KBM-7 (cell line): ENCODE results near the gene SEC31B.

Experiments
- DNase-seq: peaks from one replicate; pipeline ENCODE4 v3.0.0-alpha.2; 2015
- in situ Hi-C: fragments of 300-500 bp; cut with MboI; formaldehyde crosslinking; loops from 2 replicates; pipeline ENCODE4 v1.14.3; 2020; ENCODE audit warnings: low sequenced_read_pairs, low pct_unique_long_range_greater_than_20kb, mixed read lengths

Gene SEC31B

DNA sequence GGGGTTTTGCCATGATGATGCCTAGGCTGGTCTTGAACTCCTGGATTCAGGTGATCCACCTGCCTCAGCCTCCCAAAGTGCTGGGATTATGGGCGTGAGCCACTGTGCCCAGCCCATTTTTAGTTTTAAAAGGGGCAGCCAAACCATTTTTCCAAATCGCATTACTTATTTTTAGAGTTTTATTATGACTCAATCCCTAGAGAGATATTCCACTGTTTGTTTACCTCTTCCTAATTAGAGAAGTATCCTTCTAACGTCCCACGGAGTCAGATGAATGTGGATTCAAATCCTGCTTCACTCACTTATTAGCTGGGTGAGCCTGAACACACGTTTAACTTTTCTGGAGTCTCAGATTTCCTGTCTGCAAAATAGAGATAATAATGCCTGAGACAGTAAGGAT, 41.7 kb downstream of the SEC31B start:
- in situ Hi-C loops: no loop called here
- no peak for DNase-seq

DNA sequence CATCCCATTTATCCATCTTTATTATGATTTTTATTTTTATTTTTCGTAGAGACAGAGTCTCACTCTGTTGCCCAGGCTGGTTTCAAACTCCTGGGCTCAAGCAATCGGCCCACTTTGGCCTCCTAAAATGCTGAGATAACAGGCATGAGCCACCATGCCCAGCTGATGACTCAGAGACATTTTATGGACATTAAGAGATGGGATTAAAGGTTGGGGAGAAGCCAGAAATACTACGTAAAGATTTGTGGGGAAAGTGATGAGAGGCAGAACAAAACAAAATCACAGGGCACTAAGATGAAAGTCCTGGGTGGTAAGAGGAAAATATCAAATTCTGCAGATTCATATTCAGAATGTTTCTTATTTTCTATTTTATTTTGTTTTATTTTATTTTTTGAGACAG, 49.3 kb downstream of the SEC31B start:
- no peak for DNase-seq
- in situ Hi-C loops: no loop called here

DNA sequence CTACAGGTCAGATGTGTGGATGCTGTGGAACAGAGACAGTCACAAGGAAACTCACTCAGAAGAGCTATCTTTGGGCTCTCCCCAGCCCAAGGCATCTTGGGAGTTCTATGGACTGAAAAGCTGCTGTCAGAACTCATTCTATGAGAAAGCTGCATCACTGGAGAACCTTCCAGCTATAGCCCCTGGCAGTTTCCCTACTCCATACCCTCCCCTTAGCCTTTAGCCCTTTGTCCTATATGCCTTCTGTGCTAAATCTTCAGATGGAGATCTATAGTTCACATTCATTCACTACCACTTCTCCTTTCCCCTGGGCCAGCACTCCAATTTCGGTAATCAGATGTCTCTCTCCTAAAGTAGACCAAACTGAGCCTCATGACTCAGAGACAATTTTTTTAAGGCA, 49.9 kb downstream of the SEC31B start:
- DNase-seq: no peak
- in situ Hi-C loops: no loop called here

DNA sequence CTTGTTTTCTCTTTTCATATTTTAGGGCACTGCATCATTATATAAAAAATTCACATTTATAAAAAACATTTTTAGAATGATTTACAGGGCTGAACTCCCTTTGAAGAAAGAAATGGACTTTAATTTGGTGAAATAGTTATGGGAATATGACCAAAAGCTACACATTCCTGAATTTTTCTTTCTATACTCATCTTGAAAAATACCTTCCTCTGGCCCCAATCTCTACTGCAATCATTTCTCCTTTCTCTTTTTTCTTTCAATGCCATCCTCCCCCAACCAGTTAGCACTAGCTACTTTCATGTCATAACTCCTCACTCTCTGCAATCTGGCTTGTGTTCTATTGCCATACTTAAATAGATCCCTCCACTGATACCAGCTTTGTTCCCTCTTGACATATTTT, 50.7 kb downstream of the SEC31B start:
- in situ Hi-C loops: no loop called here
- no peak for DNase-seq

DNA sequence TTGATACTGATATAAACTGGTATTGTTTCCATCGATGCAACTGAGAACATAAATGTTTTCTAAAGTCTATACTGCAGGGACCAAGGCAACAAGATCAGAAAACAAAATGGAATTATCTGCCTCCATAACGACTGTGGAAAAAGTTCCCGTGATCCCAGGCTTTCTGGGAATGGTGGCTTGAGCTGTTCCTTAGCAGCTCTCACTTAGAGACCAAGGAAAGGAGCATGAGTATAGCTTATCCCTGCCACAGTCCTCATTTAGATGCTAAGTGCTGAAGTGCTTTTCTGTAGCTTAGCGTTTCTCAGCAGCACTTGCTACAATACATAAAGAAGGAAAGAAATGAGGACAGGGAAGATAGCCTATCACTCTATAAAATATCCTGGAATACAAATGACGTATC, 51.3 kb downstream of the SEC31B start:
- DNase-seq: no peak
- in situ Hi-C loops: no loop called here

DNA sequence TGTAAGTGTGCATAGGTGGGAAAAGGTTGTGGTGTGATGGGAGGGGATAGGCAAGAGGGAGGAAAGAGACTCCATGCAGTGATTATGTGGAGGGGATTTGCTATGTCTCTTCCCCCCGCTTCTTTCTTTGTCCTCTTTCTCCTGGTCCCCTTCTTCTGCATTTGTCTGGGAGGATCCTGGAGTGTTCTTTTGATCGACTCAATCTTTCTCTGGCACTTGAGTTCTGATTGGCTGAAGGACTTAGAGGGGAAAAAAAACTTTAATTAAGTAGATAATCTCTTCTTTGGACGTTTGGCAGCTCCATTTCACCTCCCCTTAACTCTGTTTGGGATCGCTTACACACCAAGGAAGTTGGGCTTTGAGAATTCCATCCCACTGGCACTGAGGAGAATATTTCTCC, 57.0 kb downstream of the SEC31B start, which contains the start of gene WNT8B:
WNT8B (plus strand) TSS at position 301 of the 400 bp plus-strand sequence. CDS start 160 bp downstream, outside the sequence.
- DNase-seq: no peak
- in situ Hi-C loops: no loop called here

GRCh38 chr10:100448951-100449350, 70.7 kb downstream of the SEC31B start:
- no peak for DNase-seq
- in situ Hi-C loops: no loop called here

DNA sequence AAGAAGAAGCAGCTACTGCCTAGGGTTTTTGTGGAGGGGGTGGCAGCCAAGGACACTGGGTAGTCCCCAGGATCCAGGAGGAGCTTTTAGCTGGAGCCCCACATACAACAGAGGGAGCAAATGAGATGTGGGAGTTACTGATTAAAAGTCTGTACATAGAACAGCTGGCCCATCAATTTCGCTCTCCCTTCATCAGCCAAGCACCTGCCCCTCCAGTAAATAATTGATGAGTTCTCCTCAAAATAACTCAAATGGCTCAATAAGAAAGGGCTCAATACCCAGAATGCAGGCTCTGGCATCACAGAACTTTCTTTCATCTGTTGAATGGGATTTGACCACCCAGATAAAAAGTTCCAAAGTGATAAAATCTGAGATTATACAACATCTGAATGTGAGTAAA, 72.0 kb downstream of the SEC31B start:
- DNase-seq: no peak
- in situ Hi-C loops: no loop called here

DNA sequence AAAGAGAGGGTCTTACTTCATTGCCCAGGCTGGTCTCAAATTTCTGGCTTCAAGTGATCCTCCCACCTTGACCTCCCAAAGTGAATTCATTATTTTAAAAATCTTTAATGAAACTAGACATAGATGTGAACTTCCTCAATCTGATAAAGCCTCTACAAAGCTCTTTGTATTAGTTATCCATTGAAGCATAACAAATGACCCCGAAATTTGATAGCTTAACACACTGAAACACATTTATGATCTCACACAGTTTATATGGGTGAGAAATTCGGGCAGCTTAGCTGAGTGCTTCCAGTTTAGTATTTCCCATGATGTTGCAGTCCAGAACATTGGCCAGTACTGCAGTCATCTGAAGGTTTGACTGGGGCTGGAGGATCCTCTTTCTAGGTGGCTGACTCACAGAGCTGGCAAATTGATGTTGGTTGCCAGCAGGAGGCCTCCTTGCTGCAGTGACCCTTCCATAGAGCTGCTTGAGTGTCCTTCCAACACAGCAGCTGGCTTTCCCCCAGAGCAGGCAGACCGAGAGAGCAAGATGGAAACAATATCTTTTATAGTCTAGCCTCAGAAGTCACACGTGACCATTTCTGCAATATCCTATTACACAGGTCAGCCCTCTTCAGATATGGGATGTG, 73.4 kb downstream of the SEC31B start:
- in situ Hi-C loops: no loop called here
- DNase-seq: peak; percentile 3

DNA sequence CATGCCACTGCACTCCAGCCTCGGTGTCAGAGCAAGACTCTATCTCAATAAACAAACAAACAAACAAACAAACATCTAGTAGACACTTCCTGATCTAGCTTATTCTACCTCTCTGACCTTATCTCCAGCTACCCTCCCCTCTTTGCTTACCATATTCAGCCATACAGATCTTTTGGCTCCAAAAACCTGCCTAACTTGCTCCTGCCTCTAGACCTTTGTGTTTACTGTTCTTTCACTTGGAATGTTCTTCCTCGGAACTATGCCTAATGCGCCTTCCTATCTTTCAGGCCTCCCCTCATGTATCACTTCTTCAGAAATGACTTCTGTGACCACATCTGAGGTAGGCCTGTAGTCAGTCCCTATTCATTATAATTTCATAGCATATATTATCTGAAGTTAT, 77.1 kb downstream of the SEC31B start:
- in situ Hi-C loops: no loop called here
- no peak for DNase-seq

DNA sequence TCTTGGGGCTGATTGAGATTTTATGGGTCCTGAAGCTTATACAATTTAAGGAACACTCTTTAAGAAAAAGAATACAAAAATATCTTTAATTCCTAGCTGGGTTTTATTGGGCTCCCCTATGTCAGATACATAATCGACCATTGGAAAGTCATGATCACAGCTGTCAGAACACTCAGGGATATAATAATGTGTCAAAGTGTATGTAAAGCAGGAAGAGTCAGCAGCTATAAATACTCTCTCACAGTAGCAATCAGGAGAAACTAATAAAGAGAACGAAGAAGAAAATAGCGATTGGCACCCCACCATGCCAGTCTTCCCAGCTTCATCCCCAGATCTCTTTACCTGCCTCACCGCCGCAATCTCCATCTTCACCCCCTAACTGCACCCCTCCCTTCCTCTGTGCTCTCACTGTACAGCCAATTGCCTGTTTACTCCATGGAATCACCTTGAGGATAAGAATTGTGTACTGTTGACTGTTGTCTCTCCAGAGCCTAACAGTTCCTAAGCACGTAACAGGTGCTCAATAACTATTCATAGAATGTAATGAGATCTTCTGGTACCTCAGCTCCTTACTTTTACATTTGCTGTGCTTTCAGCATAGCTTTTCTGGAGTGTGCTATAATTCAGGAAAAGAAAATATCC, 80.9 kb downstream of the SEC31B start:
- in situ Hi-C loops: no loop called here
- DNase-seq: no peak
